Prostate gland (tissue), 2 donors: Measurements from ENCODE around the gene FGFBP1. TPM values are rescaled to one million over a fixed set of nuclear protein-coding genes. Genes with fewer than 3 reads are reported as not detected.

Experiments
- DNase-seq: peaks from one replicate; pipeline ENCODE4 v3.0.0-alpha.2; 2019; ENCODE audit warnings: low spot score
- H3K27ac ChIP-seq, 2 donors: fragments of 200-600 bp; sonication (generic); 2 replicates each; pipeline ENCODE4 v1.5.1; 2017 to 2019
- H3K27me3 ChIP-seq: fragments of 200-600 bp; sonication (generic); replicated peaks from 2 replicates; pipeline ENCODE4 v1.5.1; 2019; ENCODE audit not compliant: insufficient read depth
- H3K36me3 ChIP-seq, 2 donors: fragments of 200-600 bp; sonication (generic); 1 replicate in 1 of 2; 2 replicates in 1 of 2; pipeline versions ENCODE4 v1.5.1 to v1.8.1; 2017 to 2019
- H3K4me1 ChIP-seq: fragments of 200-600 bp; sonication (generic); replicated peaks from 2 replicates; pipeline ENCODE4 v1.5.1; 2019
- H3K4me3 ChIP-seq, 2 donors: fragments of 200-600 bp; sonication (generic); 2 replicates each; pipeline ENCODE4 v1.5.1; 2017 to 2019
- H3K9me3 ChIP-seq: fragments of 200-600 bp; sonication (generic); 2 replicates; pipeline ENCODE4 v1.5.1; 2017
- POLR2A ChIP-seq: fragments of 450-650 bp; IDR thresholded peaks from one replicate; pipeline ENCODE4 v1.6.1; 2016; ENCODE audit warnings: antibody characterized with exemption, mild to moderate bottlenecking
- POLR2AphosphoS5 ChIP-seq: sonication (generic); formaldehyde crosslinking; IDR thresholded peaks from one replicate; pipeline ENCODE4 v1.6.1; 2017; ENCODE audit warnings: antibody characterized with exemption
- WGBS: methylation state at CpG from one replicate; pipeline ENCODE4 v1.1.5; 2018; 5-methylcytosine and 5-hydroxymethylcytosine counted together
- intact Hi-C: fragments of 100-400 bp; cut with DNase I; formaldehyde crosslinking; loops from one replicate; pipeline ENCODE4 v1.14.2; 2022
- total RNA-seq, 2 donors: library from RNA; depleted of rRNA; stranded (reverse); fragments of >200 nt; gene quantifications; one replicate each; pipeline ENCODE4 v1.1.0, GENCODE V29; 2016
- TF ChIP-seq, protein P1 (sequence below), 4 experiments: fragments of 200-600 bp in 2 of 4; fragments of 450-650 bp in 2 of 4; sonication (generic) in 2 of 4; IDR thresholded peaks; 1 replicate in 3 of 4; 2 replicates in 1 of 4; pipeline ENCODE4 v1.5.1; 2016 to 2019; ENCODE audit warnings: antibody characterized with exemption in 4 of 4, mild to moderate bottlenecking in 2 of 4, moderate library complexity in 2 of 4

FGFBP1 gene
- total RNA-seq, 2 donors from 2014 or later = 1.1 to 1.4 TPM

DNA sequence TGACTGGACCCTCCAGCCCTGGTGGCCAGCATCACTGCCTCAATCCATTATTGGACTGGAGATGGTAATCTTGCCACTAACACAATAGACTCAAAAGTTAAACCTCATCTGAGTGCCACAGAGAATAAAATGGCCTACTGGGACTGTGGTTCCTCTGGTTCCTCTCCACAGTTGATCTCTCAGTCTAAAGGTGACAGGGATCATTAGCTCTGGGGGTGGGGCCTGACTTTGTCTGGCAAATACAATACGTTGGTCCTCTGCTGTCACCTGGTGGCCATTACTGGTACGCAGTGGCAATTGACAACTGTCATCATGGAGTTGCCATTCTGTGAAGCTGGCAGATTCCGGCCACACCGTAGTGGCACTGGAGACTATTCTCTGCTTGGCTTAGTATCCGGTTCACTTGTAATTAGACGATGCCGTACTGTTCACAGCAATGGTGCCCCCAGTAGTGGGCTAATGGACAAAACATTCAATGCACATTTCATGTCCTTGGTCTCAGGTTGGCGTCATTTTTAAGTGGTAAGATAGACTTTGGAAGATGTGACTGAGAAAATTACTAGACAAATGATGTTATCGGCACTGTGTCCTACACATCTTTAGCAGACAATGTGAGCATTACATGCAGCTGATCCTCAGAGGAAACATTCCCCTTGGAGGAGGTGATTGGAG lies 17.8 kb upstream of the FGFBP1 start:
- Histone ChIP-seq H3K27ac (no peak overlapping the region), H3K4me3 (no peak overlapping the region), H3K36me3 (no peaks in the 10 kb centered on the region), H3K27me3 (no peaks in the 10 kb centered on the region), H3K4me1 (no peaks in the 10 kb centered on the region), H3K9me3 (no peaks in the 10 kb centered on the region)
- 61% methylated on average over 9 of the region's 9 CpGs for WGBS
- peak; percentile 70 for DNase-seq
- TF ChIP-seq POLR2AphosphoS5 (no peak), POLR2A (no peak)
- TF ChIP-seq, protein P1, sequence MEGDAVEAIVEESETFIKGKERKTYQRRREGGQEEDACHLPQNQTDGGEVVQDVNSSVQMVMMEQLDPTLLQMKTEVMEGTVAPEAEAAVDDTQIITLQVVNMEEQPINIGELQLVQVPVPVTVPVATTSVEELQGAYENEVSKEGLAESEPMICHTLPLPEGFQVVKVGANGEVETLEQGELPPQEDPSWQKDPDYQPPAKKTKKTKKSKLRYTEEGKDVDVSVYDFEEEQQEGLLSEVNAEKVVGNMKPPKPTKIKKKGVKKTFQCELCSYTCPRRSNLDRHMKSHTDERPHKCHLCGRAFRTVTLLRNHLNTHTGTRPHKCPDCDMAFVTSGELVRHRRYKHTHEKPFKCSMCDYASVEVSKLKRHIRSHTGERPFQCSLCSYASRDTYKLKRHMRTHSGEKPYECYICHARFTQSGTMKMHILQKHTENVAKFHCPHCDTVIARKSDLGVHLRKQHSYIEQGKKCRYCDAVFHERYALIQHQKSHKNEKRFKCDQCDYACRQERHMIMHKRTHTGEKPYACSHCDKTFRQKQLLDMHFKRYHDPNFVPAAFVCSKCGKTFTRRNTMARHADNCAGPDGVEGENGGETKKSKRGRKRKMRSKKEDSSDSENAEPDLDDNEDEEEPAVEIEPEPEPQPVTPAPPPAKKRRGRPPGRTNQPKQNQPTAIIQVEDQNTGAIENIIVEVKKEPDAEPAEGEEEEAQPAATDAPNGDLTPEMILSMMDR (IDR thresholded peaks at IDR 0.05) = peak; percentile 77 to 93 (median 90)
- intact Hi-C loops = loop anchor here (5.0 kb wide), 3 partner anchors 149 to 474 kb away; no protein-coding TSS in a partner anchor

GRCh38 chr4:15955670-15956069 lies 17.1 kb upstream of the FGFBP1 start:
- intact Hi-C loops = loop anchor here (5.0 kb wide), 3 partner anchors 148 to 473 kb away; no protein-coding TSS in a partner anchor
- DNase-seq = no peak
- Histone ChIP-seq H3K27ac (no peak overlapping the region), H3K9me3 (no peaks in the 10 kb centered on the region), H3K4me3 (no peak overlapping the region), H3K4me1 (no peaks in the 10 kb centered on the region), H3K27me3 (no peaks in the 10 kb centered on the region), H3K36me3 (no peaks in the 10 kb centered on the region)
- TF ChIP-seq POLR2A (no peak), POLR2AphosphoS5 (no peak)
- TF ChIP-seq, protein P1 (IDR thresholded peaks at IDR 0.05) = no peak
- WGBS = 94% methylated on average over 3 of the region's 3 CpGs

GRCh38 chr4:15953625-15954024 lies 15.1 kb upstream of the FGFBP1 start:
- Histone ChIP-seq H3K4me1 (no peaks in the 10 kb centered on the region), H3K9me3 (no peaks in the 10 kb centered on the region), H3K27ac (no peak overlapping the region), H3K36me3 (no peaks in the 10 kb centered on the region), H3K27me3 (no peaks in the 10 kb centered on the region), H3K4me3 (no peak overlapping the region)
- no peak for DNase-seq
- 79% methylated on average over 5 of the region's 5 CpGs for whole genome bisulfite sequencing
- intact Hi-C loops = no loop called here
- TF ChIP-seq POLR2AphosphoS5 (no peak), POLR2A (no peak)
- TF ChIP-seq, protein P1 (IDR thresholded peaks at IDR 0.05) = no peak

- no peak overlapping the region for H3K27ac ChIP-seq
- no peaks in the 10 kb centered on the region for H3K9me3 ChIP-seq
- DNase-seq = no peak
- intact Hi-C loops = no loop called here
- no peaks in the 10 kb centered on the region for H3K27me3 ChIP-seq
- no peak overlapping the region for H3K4me3 ChIP-seq
- TF ChIP-seq, protein P1 (IDR thresholded peaks at IDR 0.05) = no peak
- no peak for TF ChIP-seq POLR2AphosphoS5
- no peak for TF ChIP-seq POLR2A
- no peaks in the 10 kb centered on the region for H3K4me1 ChIP-seq
- H3K36me3 ChIP-seq = no peaks in the 10 kb centered on the region
These were observed 13.2 kb upstream of the FGFBP1 start for GRCh38 chr4:15951781-15952180.

DNA sequence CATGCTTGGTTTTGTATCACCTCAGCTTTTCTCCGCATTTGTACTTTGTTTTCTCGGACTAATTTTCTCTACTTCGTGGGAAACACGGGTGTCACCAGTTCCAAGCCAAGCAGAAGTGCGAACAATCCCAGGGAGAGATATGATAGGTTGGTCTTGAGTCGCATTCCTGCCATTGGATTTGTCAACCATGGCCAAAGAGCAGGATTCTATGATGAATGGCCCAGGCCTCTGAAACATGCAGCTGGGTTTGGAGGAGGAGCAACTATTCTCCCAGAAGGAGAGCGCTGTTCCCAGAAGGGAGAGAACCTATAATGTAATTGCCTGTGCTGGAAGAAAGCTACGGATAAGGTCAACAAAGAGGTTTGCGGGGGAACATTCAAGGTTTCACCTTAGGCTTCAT lies 10.3 kb upstream of the FGFBP1 start:
- Histone ChIP-seq H3K4me3 (no peak overlapping the region), H3K36me3 (no peaks in the 10 kb centered on the region), H3K4me1 (no peaks in the 10 kb centered on the region), H3K27ac (no peak overlapping the region), H3K27me3 (no peaks in the 10 kb centered on the region), H3K9me3 (no peaks in the 10 kb centered on the region)
- no peak for DNase-seq
- intact Hi-C loops = no loop called here
- WGBS = 95% methylated on average over 9 of the region's 9 CpGs
- TF ChIP-seq POLR2A = no peak
- TF ChIP-seq, protein P1 (IDR thresholded peaks at IDR 0.05) = no peak
- TF ChIP-seq POLR2AphosphoS5 = no peak
